A673 (cell line): ENCODE data around the gene TMTC2.

Experiments
- EZH2 ChIP-seq: fragments of 200-600 bp; sonication (generic); IDR thresholded peaks from 2 replicates; pipeline ENCODE4 v1.6.1; 2017; ENCODE audit warnings: borderline replicate concordance, low read depth, mild to moderate bottlenecking, mixed read lengths, antibody characterized with exemption, low read length; ENCODE audit not compliant: poor library complexity, severe bottlenecking
- TF ChIP-seq, protein P1 (sequence below): fragments of 300-800, 200-600 bp; sonication (generic); conservative IDR thresholded peaks from 2 replicates; pipeline ENCODE4 v1.5.1; 2017; ENCODE audit warnings: low read depth, mild to moderate bottlenecking, antibody characterized with exemption, low read length, moderate library complexity, mixed read lengths

DNA sequence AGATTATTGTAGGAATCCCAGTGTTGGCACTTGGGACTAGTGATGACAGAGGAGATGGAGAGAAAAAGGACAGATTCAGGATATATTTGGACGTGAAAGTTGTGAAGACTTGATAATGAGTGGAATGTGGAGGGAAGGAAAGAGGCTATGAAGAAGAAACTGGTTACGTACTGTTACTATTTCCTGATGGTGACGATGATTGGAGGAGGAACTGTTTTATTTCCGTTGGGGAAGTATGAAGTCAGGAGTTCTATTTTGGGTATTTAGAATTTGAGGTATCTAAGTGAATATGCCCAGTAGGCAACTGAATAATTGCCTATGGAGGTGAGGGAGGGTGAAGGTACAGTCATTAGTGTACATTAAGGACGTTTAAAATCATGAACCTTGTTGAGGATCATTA, 207.2 kb downstream of the TMTC2 start:
- TF ChIP-seq, protein P1, sequence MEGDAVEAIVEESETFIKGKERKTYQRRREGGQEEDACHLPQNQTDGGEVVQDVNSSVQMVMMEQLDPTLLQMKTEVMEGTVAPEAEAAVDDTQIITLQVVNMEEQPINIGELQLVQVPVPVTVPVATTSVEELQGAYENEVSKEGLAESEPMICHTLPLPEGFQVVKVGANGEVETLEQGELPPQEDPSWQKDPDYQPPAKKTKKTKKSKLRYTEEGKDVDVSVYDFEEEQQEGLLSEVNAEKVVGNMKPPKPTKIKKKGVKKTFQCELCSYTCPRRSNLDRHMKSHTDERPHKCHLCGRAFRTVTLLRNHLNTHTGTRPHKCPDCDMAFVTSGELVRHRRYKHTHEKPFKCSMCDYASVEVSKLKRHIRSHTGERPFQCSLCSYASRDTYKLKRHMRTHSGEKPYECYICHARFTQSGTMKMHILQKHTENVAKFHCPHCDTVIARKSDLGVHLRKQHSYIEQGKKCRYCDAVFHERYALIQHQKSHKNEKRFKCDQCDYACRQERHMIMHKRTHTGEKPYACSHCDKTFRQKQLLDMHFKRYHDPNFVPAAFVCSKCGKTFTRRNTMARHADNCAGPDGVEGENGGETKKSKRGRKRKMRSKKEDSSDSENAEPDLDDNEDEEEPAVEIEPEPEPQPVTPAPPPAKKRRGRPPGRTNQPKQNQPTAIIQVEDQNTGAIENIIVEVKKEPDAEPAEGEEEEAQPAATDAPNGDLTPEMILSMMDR: no peak
- no peak for TF ChIP-seq EZH2
